Vagina (tissue), 2 donors: ENCODE measurements around the gene REV1. TPM values are rescaled to one million over a fixed set of nuclear protein-coding genes. Genes with fewer than 3 reads are reported as not detected.

Source experiments
- DNase-seq, 2 donors: peaks; one replicate each; pipeline ENCODE4 v3.0.0-alpha.2; 2017; ENCODE audit errors: extremely low spot score in 2 of 2
- H3K27ac ChIP-seq: fragments of 200-600 bp; sonication (generic); one replicate; pipeline ENCODE4 v1.5.1; 2019
- H3K27me3 ChIP-seq: fragments of 200-600 bp; sonication (generic); one replicate; pipeline ENCODE4 v1.5.1; 2019
- H3K36me3 ChIP-seq, 2 donors: fragments of 200-600 bp; sonication (generic); one replicate each; pipeline ENCODE4 v1.5.1; 2017 to 2019
- H3K4me1 ChIP-seq: fragments of 200-600 bp; sonication (generic); one replicate; pipeline ENCODE4 v1.5.1; 2019
- H3K4me3 ChIP-seq, 2 donors: fragments of 200-600 bp; sonication (generic); 1 replicate in 1 of 2; 2 replicates in 1 of 2; pipeline ENCODE4 v1.5.1; 2016 to 2019
- H3K9me3 ChIP-seq: fragments of 200-600 bp; sonication (generic); one replicate; pipeline ENCODE4 v1.5.1; 2019
- CTCF ChIP-seq, 3 experiments: fragments of 450-650 bp in 2 of 3; fragments of 200-600 bp in 1 of 3; sonication (generic) in 1 of 3; IDR thresholded peaks; one replicate each; pipeline ENCODE4 v1.5.1; 2017 to 2019; ENCODE audit warnings: antibody characterized with exemption in 3 of 3, mild to moderate bottlenecking in 2 of 3, moderate library complexity in 2 of 3
- POLR2A ChIP-seq, 2 donors: fragments of 450-650 bp; IDR thresholded peaks; one replicate each; pipeline ENCODE4 v1.6.1; 2017; ENCODE audit warnings: antibody characterized with exemption in 2 of 2, mild to moderate bottlenecking in 2 of 2, moderate library complexity in 2 of 2
- POLR2AphosphoS5 ChIP-seq, 2 donors: sonication (generic); formaldehyde crosslinking; IDR thresholded peaks; one replicate each; pipeline ENCODE4 v1.9.0; 2017; ENCODE audit warnings: antibody characterized with exemption in 2 of 2, mild to moderate bottlenecking in 2 of 2, low read depth in 1 of 2; ENCODE audit not compliant: insufficient read depth in 1 of 2
- intact Hi-C: fragments of 100-400 bp; cut with DNase I; formaldehyde crosslinking; loops from one replicate; pipeline ENCODE4 v1.15.1; 2023
- total RNA-seq: library from RNA; depleted of rRNA; stranded (reverse); fragments of >200 nt; gene quantifications from one replicate; pipeline ENCODE4 v1.2.3, GENCODE V29; 2016

REV1 gene
- total RNA-seq, 1 donor from 2014 or later: 102 TPM

DNA sequence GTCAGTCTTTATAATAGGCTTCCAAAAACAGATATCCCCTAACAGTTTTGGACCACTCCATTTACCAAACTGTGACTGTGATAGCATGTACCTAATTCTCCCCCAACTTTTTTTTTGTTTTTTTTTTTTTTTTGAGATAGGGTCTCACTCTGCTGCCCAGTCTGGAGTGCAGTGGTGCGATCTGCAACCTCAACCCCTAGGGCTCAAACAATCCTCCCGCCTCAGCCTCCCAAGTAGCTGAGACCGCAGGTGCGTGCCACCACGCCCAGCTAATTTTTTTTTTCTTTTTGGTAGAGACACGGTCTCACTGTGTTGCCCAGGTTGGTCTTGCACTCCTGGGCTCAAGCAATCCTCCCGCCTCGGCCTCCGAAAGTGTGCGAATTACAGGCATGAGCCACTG is 52.9 kb downstream of the REV1 start:
- Histone ChIP-seq H3K36me3 (peaks cover 0 to 33% of the 10 kb centered on the region in 2 donors), H3K4me1 (no peaks in the 10 kb centered on the region), H3K9me3 (no peaks in the 10 kb centered on the region), H3K4me3 (no peak overlapping the region), H3K27me3 (no peaks in the 10 kb centered on the region), H3K27ac (no peak overlapping the region)
- intact Hi-C loops: no loop called here
- no peak for DNase-seq
- no peak for TF ChIP-seq CTCF (IDR thresholded peaks at IDR 0.05)
- no peak for TF ChIP-seq POLR2AphosphoS5 (IDR thresholded peaks at IDR 0.05; ENCODE audit: insufficient read depth in 1 of 2, low read depth in 1 of 2)
- TF ChIP-seq POLR2A (IDR thresholded peaks at IDR 0.05): no peak

GRCh38 chr2:99433340-99433739 is 56.5 kb downstream of the REV1 start:
- Histone ChIP-seq H3K27me3 (no peaks in the 10 kb centered on the region), H3K9me3 (no peaks in the 10 kb centered on the region), H3K36me3 (peaks cover 0 to 12% of the 10 kb centered on the region in 2 donors), H3K4me3 (no peak overlapping the region), H3K4me1 (peaks cover 16% of the 10 kb centered on the region), H3K27ac (no peak overlapping the region)
- no peak for DNase-seq
- TF ChIP-seq POLR2AphosphoS5 (IDR thresholded peaks at IDR 0.05; ENCODE audit: insufficient read depth in 1 of 2, low read depth in 1 of 2): no peak
- no peak for TF ChIP-seq CTCF (IDR thresholded peaks at IDR 0.05)
- no peak for TF ChIP-seq POLR2A (IDR thresholded peaks at IDR 0.05)
- intact Hi-C loops: no loop called here

DNA sequence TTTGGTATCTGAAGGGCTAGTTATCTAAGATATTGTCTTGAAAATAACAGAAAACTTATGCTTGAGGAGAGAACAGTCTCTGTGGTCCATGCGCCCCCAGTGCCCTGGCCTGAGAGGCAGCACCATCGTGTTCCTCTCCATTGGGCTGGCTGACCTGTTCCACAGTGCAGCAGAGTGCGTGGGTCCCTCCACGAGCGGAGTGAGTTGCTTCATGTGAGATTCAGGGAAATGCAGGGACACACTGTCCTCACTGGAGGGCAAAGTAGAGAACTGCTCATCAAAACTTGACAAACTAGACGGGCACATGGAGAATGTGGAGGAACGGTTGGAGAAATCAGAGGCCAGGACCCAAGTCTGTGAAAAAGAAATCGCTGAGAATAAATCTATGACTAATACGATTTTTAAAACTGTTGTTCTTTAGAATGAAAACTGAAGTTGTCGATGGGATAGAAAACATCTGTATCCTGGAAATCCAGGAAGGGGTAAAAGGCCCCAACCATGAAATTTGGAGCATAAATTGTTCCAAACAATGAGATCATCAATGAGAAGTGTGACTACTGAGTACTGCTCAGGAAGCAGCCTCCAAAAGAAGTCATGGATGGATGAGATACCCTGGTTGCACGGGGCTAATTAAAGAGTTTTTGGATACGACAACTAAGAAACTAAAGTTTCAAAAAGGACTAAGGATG is 58.1 kb downstream of the REV1 start:
- Histone ChIP-seq H3K4me1 (peaks cover 16% of the 10 kb centered on the region), H3K36me3 (peaks cover 0 to 11% of the 10 kb centered on the region in 2 donors), H3K9me3 (no peaks in the 10 kb centered on the region), H3K27me3 (no peaks in the 10 kb centered on the region), H3K4me3 (no peak overlapping the region), H3K27ac (no peak overlapping the region)
- no peak for DNase-seq
- TF ChIP-seq CTCF (IDR thresholded peaks at IDR 0.05): no peak
- TF ChIP-seq POLR2AphosphoS5 (IDR thresholded peaks at IDR 0.05; ENCODE audit: insufficient read depth in 1 of 2, low read depth in 1 of 2): no peak
- no peak for TF ChIP-seq POLR2A (IDR thresholded peaks at IDR 0.05)
- intact Hi-C loops: no loop called here

GRCh38 chr2:99430614-99431291 is 59.1 kb downstream of the REV1 start:
- Histone ChIP-seq H3K9me3 (no peaks in the 10 kb centered on the region), H3K27me3 (no peaks in the 10 kb centered on the region), H3K4me3 (no peak overlapping the region), H3K27ac (no peak overlapping the region), H3K36me3 (peaks cover 0 to 11% of the 10 kb centered on the region in 2 donors), H3K4me1 (peaks cover 16% of the 10 kb centered on the region)
- no peak for TF ChIP-seq POLR2A (IDR thresholded peaks at IDR 0.05)
- TF ChIP-seq POLR2AphosphoS5 (IDR thresholded peaks at IDR 0.05; ENCODE audit: insufficient read depth in 1 of 2, low read depth in 1 of 2): peak in 1 of 2 donors; percentile 30
- no peak for DNase-seq
- intact Hi-C loops: no loop called here

- TF ChIP-seq POLR2A (IDR thresholded peaks at IDR 0.05): no peak
- no peak for TF ChIP-seq CTCF (IDR thresholded peaks at IDR 0.05)
- no peak for TF ChIP-seq POLR2AphosphoS5 (IDR thresholded peaks at IDR 0.05; ENCODE audit: insufficient read depth in 1 of 2, low read depth in 1 of 2)
- Histone ChIP-seq H3K9me3 (no peaks in the 10 kb centered on the region), H3K36me3 (peaks cover 0 to 41% of the 10 kb centered on the region in 2 donors), H3K4me3 (no peak overlapping the region), H3K27me3 (no peaks in the 10 kb centered on the region), H3K4me1 (no peaks in the 10 kb centered on the region), H3K27ac (no peak overlapping the region)
- no peak for DNase-seq
- intact Hi-C loops: no loop called here
Observed at GRCh38 chr2:99425022-99425421, 64.8 kb downstream of the REV1 start.
